ENCODE results near the gene FBXL4.

GRCh38 chr6:98836025-98836961, 111.5 kb downstream of the FBXL4 start:
- TF ChIP-seq CTCF (IDR thresholded peaks at IDR 0.05 in 4 of 5, conservative IDR thresholded peaks at IDR 0.05 in 1 of 5) (no peak), POLR2A (IDR thresholded peaks at IDR 0.05) (no peak)

Data from gastrocnemius medialis (tissue), 4 donors.